Measurements from ENCODE around the gene RBL2. TPM values are rescaled to one million over a fixed set of nuclear protein-coding genes. Genes with fewer than 3 reads are reported as not detected.

The RBL2 gene
- total and polyA plus RNA-seq, 4 donors = 30.8 to 165 (median 46.9) TPM

- H3K4me3 ChIP-seq = no peak overlapping the region
- no peaks in the 10 kb centered on the region for H3K27me3 ChIP-seq (ENCODE audit: control insufficient read depth in 3 of 3, insufficient read depth in 3 of 3, low read length in 2 of 3)
- WGBS, 2 donors = 47 to 76% methylated on average over 3 of the region's 3 CpGs
- DNase-seq = no peak
- TF ChIP-seq CTCF (IDR thresholded peaks at IDR 0.05; ENCODE audit: control extremely low read depth, extremely low read depth) = no peak
- peaks cover 0 to 1% (median 0%) of the 10 kb centered on the region in 5 donors for H3K4me1 ChIP-seq (ENCODE audit: control insufficient read depth in 5 of 5, insufficient read depth in 5 of 5, low read length in 5 of 5)
- peaks cover 0 to 3% (median 0%) of the 10 kb centered on the region in 4 donors for H3K9me3 ChIP-seq (ENCODE audit: control insufficient read depth in 4 of 4, insufficient read depth in 3 of 4, low read length in 3 of 4)
- no peak for ATAC-seq (ENCODE audit: insufficient read depth, low FRiP score)
- H3K27ac ChIP-seq (ENCODE audit: low read depth in 1 of 2, low read length in 1 of 2) = no peak overlapping the region
- no peak overlapping the region for H3K9ac ChIP-seq (ENCODE audit: insufficient read depth in 1 of 2, low read length in 2 of 2)
- no peaks in the 10 kb centered on the region for H3K36me3 ChIP-seq (ENCODE audit: control insufficient read depth in 4 of 4, insufficient read depth in 4 of 4, low read length in 4 of 4)
These were observed 5.6 kb upstream of the RBL2 start for GRCh38 chr16:53428681-53429080.

- Histone ChIP-seq H3K27ac (ENCODE audit: low read depth in 1 of 2, low read length in 1 of 2) (no peak overlapping the region), H3K9ac (ENCODE audit: insufficient read depth in 1 of 2, low read length in 2 of 2) (no peak overlapping the region), H3K9me3 (ENCODE audit: control insufficient read depth in 4 of 4, insufficient read depth in 3 of 4, low read length in 3 of 4) (peaks cover 0 to 3% (median 0%) of the 10 kb centered on the region in 4 donors), H3K4me3 (no peak overlapping the region), H3K36me3 (ENCODE audit: control insufficient read depth in 4 of 4, insufficient read depth in 4 of 4, low read length in 4 of 4) (no peaks in the 10 kb centered on the region), H3K27me3 (ENCODE audit: control insufficient read depth in 3 of 3, insufficient read depth in 3 of 3, low read length in 2 of 3) (no peaks in the 10 kb centered on the region), H3K4me1 (ENCODE audit: control insufficient read depth in 5 of 5, insufficient read depth in 5 of 5, low read length in 5 of 5) (peaks cover 0 to 6% (median 0%) of the 10 kb centered on the region in 5 donors)
- ATAC-seq (ENCODE audit: insufficient read depth, low FRiP score) (no peak), DNase-seq (peak; percentile 73 to 89 (median 83))
- TF ChIP-seq CTCF (IDR thresholded peaks at IDR 0.05; ENCODE audit: control extremely low read depth, extremely low read depth) = no peak
- 57 to 66% methylated on average over 4 of the region's 4 CpGs for WGBS, 2 donors
These were observed 4.9 kb upstream of the RBL2 start for GRCh38 chr16:53429221-53429943.

GRCh38 chr16:53430363-53430762, 3.9 kb upstream of the RBL2 start:
- H3K9me3 ChIP-seq (ENCODE audit: control insufficient read depth in 4 of 4, insufficient read depth in 3 of 4, low read length in 3 of 4) = peaks cover 0 to 3% (median 0%) of the 10 kb centered on the region in 4 donors
- no peaks in the 10 kb centered on the region for H3K27me3 ChIP-seq (ENCODE audit: control insufficient read depth in 3 of 3, insufficient read depth in 3 of 3, low read length in 2 of 3)
- ATAC-seq (ENCODE audit: insufficient read depth, low FRiP score) (no peak), DNase-seq (no peak)
- no peak overlapping the region for H3K4me3 ChIP-seq
- no peaks in the 10 kb centered on the region for H3K36me3 ChIP-seq (ENCODE audit: control insufficient read depth in 4 of 4, insufficient read depth in 4 of 4, low read length in 4 of 4)
- 82 to 93% methylated on average over 1 of the region's 1 CpG for WGBS, 2 donors
- no peak overlapping the region for H3K27ac ChIP-seq (ENCODE audit: low read depth in 1 of 2, low read length in 1 of 2)
- peaks cover 0 to 6% (median 0%) of the 10 kb centered on the region in 5 donors for H3K4me1 ChIP-seq (ENCODE audit: control insufficient read depth in 5 of 5, insufficient read depth in 5 of 5, low read length in 5 of 5)
- TF ChIP-seq CTCF (IDR thresholded peaks at IDR 0.05; ENCODE audit: control extremely low read depth, extremely low read depth) = no peak
- no peak overlapping the region for H3K9ac ChIP-seq (ENCODE audit: insufficient read depth in 1 of 2, low read length in 2 of 2)
